ENCODE measurements around the gene KPNB1.

KPNB1 gene

DNA sequence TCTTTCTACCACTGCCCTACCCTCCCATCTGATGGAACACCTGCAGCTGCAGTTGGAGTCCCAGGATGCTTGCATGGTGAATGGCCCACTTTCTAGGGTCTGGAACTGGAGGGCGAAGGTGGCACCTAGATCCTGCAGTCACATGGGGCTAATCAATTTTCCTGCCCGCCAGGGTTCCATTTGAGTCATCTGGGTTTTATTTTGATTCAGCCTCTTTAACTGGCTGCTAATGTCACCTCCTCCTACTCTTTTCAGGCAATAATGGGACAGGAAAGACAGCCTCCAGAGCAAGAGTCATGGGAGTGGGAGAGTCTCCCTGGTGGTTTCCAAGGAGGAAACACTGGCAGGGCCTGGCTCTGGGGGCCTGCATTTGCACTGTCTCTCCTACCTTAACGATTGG, 40.4 kb downstream of the KPNB1 start:
- no peak for TF ChIP-seq CTCF (IDR thresholded peaks at IDR 0.05; ENCODE audit: low read length, missing control alignments)
- DNase-seq (ENCODE audit: low read depth), result no peak
- H3K4me3 ChIP-seq (replicated peaks; ENCODE audit: low read depth, low read length), result no peak overlapping the region

DNA sequence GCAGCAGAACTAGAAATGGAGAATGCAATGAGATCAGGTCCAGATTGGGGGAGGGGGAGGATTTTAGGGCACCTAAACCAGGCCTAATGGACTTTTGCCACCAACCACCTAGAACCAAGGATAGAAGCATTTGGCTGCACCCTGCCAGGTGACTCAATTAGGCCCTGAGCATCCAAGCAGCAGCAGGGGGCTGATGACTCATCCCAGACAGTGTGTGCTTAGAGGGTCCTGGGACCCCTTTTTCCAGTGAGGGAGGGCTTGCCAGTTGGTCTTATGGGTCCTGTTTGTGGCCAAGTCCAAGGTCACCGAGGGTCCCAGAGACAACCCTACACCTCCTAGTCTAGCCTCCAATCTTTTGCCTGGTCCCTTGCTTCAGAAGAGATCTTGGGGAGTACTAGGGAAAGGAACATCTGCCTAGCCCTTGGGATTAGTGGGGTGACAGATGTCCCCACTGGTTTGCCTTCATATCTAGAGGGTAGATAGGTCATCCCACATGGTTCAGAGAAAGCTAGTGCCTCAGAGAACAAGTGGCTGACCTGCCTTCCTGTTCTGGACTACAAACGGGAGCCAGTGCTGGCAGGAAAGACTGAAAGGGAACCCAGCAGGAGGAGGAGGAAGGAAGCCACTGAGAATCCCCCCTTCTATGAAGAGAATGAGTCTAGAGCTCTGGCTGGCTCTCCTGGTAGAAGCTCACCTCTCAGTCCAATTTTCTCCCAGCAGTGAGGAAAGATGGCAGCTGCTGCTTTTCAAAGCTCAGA, 42.6 kb downstream of the KPNB1 start:
- no peak overlapping the region for H3K4me3 ChIP-seq (replicated peaks; ENCODE audit: low read depth, low read length)
- no peak for DNase-seq (ENCODE audit: low read depth)
- TF ChIP-seq CTCF (IDR thresholded peaks at IDR 0.05; ENCODE audit: low read length, missing control alignments), result no peak

DNA sequence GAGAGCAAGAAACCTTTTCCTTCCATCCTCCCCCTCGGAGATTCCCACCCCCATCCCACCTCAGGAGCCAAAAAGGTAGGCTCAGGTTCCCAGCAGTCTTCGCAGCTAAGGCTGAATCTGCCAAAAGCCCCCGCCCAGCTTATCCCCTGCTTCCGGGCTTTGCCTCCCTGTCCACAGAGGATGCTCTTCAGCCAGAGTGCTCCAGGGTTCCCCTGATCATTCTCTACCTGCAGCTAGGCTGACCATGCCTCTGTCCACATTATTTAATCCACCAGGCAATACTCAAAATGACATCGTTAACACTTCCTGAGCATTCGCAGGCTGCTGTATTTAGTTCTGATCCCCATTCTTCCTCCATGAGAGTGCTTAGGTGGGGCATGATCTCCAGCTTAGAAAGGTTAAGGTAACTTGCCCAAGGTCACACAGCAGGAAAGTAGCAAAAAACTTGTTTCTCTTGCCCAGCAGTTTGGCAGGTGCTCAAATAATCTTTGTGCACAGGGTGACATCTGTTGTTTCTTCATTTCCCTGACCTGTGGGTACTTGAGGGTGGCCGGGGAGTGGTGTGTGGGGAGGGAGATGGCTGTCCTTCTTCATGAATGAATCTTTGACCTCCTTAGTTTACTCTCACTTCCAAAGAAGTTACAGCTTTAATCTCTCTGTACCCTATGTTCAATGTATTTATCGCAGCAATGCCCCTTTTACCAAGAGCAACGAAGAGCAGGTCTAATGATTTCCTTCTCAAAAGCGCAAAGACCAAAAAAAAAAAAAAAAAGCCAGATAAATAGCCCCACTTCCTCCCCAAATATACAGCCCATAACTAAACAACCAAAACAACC, 43.4 kb downstream of the KPNB1 start:
- no peak for DNase-seq (ENCODE audit: low read depth)
- peak overlapping the region; percentile 64 for H3K4me3 ChIP-seq (replicated peaks; ENCODE audit: low read depth, low read length)
- no peak for TF ChIP-seq CTCF (IDR thresholded peaks at IDR 0.05; ENCODE audit: low read length, missing control alignments)

- no peak for TF ChIP-seq CTCF (IDR thresholded peaks at IDR 0.05; ENCODE audit: low read length, missing control alignments)
- H3K4me3 ChIP-seq (replicated peaks; ENCODE audit: low read depth, low read length), result peak within 1 kb of the TSS; percentile 64
- peak; percentile 76 for DNase-seq (ENCODE audit: low read depth)
Observed at GRCh38 chr17:47693731-47694580, 44.2 kb downstream of the KPNB1 start, which contains the start of gene TBKBP1. Gene TBKBP1 (plus strand): TSS chr17:47694161. CDS start chr17:47696113, 1,952 bp downstream.

DNA sequence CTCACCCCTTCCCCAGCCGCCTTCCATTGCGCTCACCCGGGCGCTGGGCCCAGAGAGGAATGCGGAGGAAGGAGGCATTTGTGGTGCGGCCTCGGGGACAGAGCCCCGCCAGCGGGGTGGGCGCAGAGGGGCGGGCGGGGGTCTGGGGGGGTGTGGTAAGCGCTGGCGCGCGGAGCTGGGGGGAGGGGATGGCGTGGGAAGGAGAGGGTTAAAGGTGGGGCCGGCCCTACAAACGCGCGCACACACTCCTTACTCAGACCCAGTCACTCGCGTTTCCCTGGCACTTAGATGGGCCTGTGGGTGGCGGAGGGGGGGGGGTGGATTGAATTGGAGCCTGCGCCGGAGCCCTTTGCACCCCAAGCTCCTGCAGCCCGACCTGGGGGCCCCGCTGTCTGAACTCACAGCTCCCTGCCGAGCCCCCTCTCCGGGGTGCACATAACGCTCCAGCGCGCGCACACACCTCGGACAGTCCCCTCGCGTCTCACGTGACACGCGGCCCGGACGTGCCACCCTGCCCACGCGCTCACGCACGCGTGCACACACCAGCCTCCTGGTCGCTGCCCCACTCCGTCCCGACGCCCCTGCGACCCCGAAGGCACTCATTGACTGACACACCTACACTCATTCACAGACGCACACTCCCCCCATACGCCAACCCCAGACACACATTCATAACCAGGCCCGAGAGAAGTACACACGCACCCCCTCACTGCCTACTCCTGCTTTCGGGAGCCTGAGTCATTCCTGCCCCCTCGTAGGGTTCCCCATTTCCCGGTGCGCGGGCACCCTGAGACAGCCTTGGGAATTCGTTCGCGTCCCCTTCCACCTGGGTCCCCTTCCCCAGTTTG, 45.1 kb downstream of the KPNB1 start:
- DNase-seq (ENCODE audit: low read depth), result peak; percentile 69
- H3K4me3 ChIP-seq (replicated peaks; ENCODE audit: low read depth, low read length), result peak overlapping the region; percentile 64
- no peak for TF ChIP-seq CTCF (IDR thresholded peaks at IDR 0.05; ENCODE audit: low read length, missing control alignments)

Data from fibroblast of pulmonary artery (primary cell).